Suprapubic skin (tissue), 4 donors: ENCODE measurements around the gene RRP8.

Experiments used
- EP300 ChIP-seq: sonication (generic); formaldehyde crosslinking; IDR thresholded peaks from one replicate; pipeline ENCODE4 v1.6.1; 2017; ENCODE audit warnings: antibody characterized with exemption
- POLR2A ChIP-seq, 2 donors: fragments of 450-650 bp; IDR thresholded peaks; one replicate each; pipeline ENCODE4 v1.6.1; 2017; ENCODE audit warnings: antibody characterized with exemption in 2 of 2, mild to moderate bottlenecking in 2 of 2, moderate library complexity in 2 of 2
- POLR2AphosphoS5 ChIP-seq, 3 donors: sonication (generic); formaldehyde crosslinking; IDR thresholded peaks; one replicate each; pipeline ENCODE4 v1.6.1; 2017; ENCODE audit warnings: antibody characterized with exemption in 3 of 3
- TF ChIP-seq, protein P1 (sequence below), 2 donors: fragments of 200-600 bp in 1 of 2; fragments of 450-650 bp in 1 of 2; sonication (generic) in 1 of 2; IDR thresholded peaks; one replicate each; pipeline ENCODE4 v1.5.1; 2016 to 2019; ENCODE audit warnings: antibody characterized with exemption in 2 of 2, mild to moderate bottlenecking in 1 of 2, moderate library complexity in 1 of 2

DNA sequence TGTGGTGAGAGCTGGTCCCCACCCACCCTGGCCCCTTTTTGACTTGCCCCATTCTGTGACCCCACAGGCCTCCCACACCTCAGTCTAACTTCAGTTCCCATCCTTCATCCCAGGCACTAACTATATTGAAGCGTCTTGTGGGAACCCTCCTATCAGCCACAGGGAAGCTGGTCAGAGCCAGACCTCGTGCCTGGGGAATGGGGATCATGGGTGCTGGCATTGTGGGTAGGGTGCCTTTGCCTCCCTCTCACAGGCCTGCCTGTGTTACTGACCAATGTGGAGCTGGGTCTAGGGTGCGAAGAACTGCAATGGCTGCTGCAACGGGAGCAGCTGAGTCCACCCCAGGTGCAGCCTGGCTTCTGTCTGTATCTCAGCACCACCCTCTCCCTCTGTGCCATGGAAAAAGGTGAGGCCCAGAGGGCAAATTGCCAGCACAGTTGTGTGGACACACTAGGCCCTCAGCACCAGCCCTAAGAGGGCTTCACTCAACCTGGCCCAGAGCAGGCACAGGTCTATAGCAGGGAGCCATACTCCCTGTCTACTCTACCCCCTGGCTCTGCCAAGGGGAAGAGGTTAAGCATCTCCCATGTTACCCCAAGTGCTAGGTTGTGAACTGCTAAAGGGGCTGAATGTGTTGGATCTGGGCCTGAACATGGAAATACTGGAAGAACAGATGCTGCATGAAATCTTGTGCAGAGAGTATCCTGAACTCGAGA, 37.3 kb downstream of the RRP8 start:
- TF ChIP-seq, protein P1, sequence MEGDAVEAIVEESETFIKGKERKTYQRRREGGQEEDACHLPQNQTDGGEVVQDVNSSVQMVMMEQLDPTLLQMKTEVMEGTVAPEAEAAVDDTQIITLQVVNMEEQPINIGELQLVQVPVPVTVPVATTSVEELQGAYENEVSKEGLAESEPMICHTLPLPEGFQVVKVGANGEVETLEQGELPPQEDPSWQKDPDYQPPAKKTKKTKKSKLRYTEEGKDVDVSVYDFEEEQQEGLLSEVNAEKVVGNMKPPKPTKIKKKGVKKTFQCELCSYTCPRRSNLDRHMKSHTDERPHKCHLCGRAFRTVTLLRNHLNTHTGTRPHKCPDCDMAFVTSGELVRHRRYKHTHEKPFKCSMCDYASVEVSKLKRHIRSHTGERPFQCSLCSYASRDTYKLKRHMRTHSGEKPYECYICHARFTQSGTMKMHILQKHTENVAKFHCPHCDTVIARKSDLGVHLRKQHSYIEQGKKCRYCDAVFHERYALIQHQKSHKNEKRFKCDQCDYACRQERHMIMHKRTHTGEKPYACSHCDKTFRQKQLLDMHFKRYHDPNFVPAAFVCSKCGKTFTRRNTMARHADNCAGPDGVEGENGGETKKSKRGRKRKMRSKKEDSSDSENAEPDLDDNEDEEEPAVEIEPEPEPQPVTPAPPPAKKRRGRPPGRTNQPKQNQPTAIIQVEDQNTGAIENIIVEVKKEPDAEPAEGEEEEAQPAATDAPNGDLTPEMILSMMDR (IDR thresholded peaks at IDR 0.05): no peak
- TF ChIP-seq POLR2AphosphoS5 (IDR thresholded peaks at IDR 0.05) (no peak), POLR2A (IDR thresholded peaks at IDR 0.05) (no peak), EP300 (no peak)
